Esophagus squamous epithelium (tissue), 4 donors: Measurements from ENCODE around the gene GLYATL1B.

Experiments
- POLR2A ChIP-seq, 4 donors: fragments of 450-650 bp; IDR thresholded peaks; one replicate each; pipeline ENCODE4 v1.6.1; 2017; ENCODE audit warnings: antibody characterized with exemption in 4 of 4, mild to moderate bottlenecking in 4 of 4, moderate library complexity in 3 of 4
- TF ChIP-seq, protein P1 (sequence below), 6 experiments: fragments of 450-650 bp in 4 of 6; fragments of 200-600 bp in 2 of 6; sonication (generic) in 2 of 6; IDR thresholded peaks; one replicate each; pipeline ENCODE4 v1.5.1; 2016 to 2019; ENCODE audit warnings: antibody characterized with exemption in 6 of 6, mild to moderate bottlenecking in 4 of 6, moderate library complexity in 4 of 6

DNA sequence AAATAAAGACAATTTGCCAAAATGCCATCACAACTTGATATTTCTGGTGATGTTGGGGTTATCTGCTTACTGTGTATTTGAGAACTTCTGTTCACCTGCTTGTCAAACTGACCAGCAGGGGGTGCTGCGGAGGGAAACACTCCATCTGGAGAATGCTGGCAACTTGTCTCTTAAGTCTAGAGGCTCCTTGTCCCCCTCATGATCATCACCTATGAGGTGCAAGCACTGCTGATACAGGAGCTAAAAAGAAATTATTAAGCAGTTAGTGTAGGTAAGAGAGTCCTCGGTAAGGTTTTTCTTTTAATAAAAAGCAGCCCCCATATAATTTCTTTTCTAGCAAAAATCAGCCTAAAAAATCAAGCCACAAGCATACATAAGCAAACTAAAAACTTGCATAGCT, 32.7 kb upstream of the GLYATL1B start:
- TF ChIP-seq, protein P1, sequence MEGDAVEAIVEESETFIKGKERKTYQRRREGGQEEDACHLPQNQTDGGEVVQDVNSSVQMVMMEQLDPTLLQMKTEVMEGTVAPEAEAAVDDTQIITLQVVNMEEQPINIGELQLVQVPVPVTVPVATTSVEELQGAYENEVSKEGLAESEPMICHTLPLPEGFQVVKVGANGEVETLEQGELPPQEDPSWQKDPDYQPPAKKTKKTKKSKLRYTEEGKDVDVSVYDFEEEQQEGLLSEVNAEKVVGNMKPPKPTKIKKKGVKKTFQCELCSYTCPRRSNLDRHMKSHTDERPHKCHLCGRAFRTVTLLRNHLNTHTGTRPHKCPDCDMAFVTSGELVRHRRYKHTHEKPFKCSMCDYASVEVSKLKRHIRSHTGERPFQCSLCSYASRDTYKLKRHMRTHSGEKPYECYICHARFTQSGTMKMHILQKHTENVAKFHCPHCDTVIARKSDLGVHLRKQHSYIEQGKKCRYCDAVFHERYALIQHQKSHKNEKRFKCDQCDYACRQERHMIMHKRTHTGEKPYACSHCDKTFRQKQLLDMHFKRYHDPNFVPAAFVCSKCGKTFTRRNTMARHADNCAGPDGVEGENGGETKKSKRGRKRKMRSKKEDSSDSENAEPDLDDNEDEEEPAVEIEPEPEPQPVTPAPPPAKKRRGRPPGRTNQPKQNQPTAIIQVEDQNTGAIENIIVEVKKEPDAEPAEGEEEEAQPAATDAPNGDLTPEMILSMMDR (IDR thresholded peaks at IDR 0.05) = peak; percentile 28 to 62 (median 42)
- TF ChIP-seq POLR2A (IDR thresholded peaks at IDR 0.05) = no peak
